Measurements from ENCODE around the gene TCF7L2.

The TCF7L2 gene

DNA sequence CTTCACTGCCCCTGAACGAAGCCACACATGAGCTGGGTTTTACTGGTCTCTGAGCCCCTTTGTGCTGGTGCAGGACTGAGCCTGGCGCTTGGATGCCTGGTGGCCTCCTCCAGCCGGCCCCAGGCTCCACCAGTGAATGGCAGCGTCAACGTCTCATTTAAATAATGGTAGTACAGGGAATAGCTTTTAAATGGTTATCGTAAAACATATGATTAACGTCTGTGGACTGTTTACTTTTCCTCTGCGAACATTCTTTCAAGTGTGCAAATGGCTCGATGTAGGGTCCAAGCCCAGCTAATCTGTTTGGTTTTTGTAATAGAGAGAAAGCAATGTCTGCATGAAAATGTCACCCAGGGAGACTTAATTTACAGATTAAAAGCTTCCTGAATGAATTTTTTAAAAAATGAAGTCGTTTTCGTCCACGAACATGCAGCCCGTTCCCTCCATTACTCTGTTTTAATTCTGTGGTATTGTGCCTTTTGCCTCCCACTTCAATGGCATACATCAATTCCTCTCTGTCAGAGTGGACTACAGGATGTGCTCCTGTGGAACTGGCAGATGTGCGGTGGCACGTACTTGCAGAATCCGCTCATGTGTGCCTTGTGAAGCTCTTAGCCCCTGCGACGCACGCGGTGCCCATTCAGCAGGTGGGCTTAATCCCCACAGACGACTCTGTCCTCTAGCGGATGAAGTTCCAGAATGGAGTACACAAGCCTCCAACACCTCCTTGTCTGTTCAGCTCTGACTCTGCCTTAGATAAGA lies 192.7 kb downstream of the TCF7L2 start:
- no peaks in the 10 kb centered on the region for H3K4me1 ChIP-seq (ENCODE audit: control insufficient read depth in 1 of 2, insufficient read depth in 1 of 2, low read depth in 1 of 2, low read length in 1 of 2)
- no peak overlapping the region for H3K4me3 ChIP-seq (ENCODE audit: low read depth in 1 of 2, low read length in 1 of 2)
- no peaks in the 10 kb centered on the region for H3K27me3 ChIP-seq
- no peak overlapping the region for H3K27ac ChIP-seq
- peaks cover 40% of the 10 kb centered on the region for H3K36me3 ChIP-seq
- no peaks in the 10 kb centered on the region for H3K9me3 ChIP-seq
- TF ChIP-seq, protein P1, sequence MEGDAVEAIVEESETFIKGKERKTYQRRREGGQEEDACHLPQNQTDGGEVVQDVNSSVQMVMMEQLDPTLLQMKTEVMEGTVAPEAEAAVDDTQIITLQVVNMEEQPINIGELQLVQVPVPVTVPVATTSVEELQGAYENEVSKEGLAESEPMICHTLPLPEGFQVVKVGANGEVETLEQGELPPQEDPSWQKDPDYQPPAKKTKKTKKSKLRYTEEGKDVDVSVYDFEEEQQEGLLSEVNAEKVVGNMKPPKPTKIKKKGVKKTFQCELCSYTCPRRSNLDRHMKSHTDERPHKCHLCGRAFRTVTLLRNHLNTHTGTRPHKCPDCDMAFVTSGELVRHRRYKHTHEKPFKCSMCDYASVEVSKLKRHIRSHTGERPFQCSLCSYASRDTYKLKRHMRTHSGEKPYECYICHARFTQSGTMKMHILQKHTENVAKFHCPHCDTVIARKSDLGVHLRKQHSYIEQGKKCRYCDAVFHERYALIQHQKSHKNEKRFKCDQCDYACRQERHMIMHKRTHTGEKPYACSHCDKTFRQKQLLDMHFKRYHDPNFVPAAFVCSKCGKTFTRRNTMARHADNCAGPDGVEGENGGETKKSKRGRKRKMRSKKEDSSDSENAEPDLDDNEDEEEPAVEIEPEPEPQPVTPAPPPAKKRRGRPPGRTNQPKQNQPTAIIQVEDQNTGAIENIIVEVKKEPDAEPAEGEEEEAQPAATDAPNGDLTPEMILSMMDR (IDR thresholded peaks at IDR 0.05): no peak

DNA sequence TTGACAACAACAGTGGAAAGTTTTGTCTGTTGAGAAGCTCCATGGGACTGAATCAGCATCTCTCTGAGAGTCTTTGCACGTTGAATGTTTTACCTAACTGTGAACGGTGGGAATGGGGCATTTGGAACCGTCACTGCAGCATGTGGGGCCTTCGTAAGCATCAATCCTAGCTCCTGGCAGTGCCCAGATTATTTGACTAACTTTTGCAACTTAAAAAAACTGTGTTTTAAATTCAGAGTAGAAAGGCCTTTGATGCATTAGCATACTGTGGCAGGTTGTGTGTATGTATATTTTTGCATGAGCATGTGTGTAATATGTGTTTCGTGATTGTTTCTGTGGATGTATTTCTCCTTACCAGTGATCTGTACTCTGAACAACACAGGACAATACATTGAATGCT lies 194.5 kb downstream of the TCF7L2 start:
- Histone ChIP-seq H3K9me3 (no peaks in the 10 kb centered on the region), H3K27ac (no peak overlapping the region), H3K4me3 (ENCODE audit: low read depth in 1 of 2, low read length in 1 of 2) (no peak overlapping the region), H3K4me1 (ENCODE audit: control insufficient read depth in 1 of 2, insufficient read depth in 1 of 2, low read depth in 1 of 2, low read length in 1 of 2) (no peaks in the 10 kb centered on the region), H3K27me3 (no peaks in the 10 kb centered on the region), H3K36me3 (peaks cover 50% of the 10 kb centered on the region)
- TF ChIP-seq, protein P1 (IDR thresholded peaks at IDR 0.05): no peak

DNA sequence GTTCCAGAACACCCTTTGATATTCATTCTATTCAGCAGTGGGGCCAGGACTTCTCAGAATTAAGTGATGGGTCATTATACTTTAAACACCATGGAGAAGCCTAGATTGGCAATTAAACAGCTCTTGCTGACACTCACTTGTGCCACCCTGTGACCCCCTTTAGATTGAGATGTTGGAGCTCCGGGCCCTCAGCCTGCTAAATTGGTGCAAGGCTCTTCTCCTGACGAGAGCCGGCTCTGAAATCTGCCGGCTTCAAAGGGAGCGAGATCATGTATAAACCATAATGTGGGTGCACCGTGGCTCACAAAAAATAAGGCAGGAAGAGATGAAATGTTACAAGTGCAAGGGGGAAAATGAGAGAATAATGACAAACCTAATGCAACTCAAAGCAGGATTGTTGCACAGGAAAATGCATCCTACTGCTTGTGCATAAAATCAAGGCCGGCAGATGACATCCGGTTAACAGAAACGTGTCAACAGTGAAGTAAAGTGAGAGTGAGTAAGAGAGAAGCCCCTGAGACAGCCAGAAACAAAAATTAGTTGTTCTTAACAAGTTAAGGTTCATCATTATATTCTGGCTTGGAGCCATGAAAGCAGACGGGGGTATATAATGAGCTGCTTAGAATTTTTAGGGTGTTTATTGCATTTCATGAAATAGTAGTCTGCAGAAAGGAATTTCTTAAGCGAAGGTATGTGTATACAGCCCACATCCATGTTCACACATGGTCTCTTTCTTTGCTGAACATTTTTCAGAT lies 198.2 kb downstream of the TCF7L2 start:
- Histone ChIP-seq H3K9me3 (no peaks in the 10 kb centered on the region), H3K27me3 (no peaks in the 10 kb centered on the region), H3K4me1 (ENCODE audit: control insufficient read depth in 1 of 2, insufficient read depth in 1 of 2, low read depth in 1 of 2, low read length in 1 of 2) (peaks cover 11 to 12% of the 10 kb centered on the region in 2 experiments), H3K36me3 (peaks cover 49% of the 10 kb centered on the region), H3K27ac (no peak overlapping the region), H3K4me3 (ENCODE audit: low read depth in 1 of 2, low read length in 1 of 2) (no peak overlapping the region)
- TF ChIP-seq, protein P1 (IDR thresholded peaks at IDR 0.05): no peak

DNA sequence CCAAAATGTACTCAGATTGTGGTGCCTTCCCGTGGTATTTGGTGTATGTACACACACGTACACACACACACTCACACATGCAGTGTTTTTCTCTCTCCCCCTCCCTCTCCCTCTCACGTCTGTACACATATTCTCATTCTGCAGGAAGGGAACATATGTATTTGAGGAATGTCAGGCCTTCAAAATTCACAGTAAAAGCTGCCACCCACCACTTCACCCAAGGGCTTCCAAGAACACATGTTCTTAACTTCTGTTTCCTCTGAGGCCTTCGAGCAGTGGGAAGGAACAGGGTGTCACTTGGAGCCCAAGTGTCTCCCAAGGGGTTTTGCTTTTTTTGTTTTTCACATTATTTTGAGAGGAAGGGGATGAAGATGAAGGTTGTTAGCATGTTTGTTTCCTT lies 198.9 kb downstream of the TCF7L2 start:
- Histone ChIP-seq H3K4me1 (ENCODE audit: control insufficient read depth in 1 of 2, insufficient read depth in 1 of 2, low read depth in 1 of 2, low read length in 1 of 2) (peaks cover 11 to 12% of the 10 kb centered on the region in 2 experiments), H3K4me3 (ENCODE audit: low read depth in 1 of 2, low read length in 1 of 2) (no peak overlapping the region), H3K27me3 (no peaks in the 10 kb centered on the region), H3K36me3 (peaks cover 51% of the 10 kb centered on the region), H3K9me3 (no peaks in the 10 kb centered on the region), H3K27ac (no peak overlapping the region)
- TF ChIP-seq, protein P1 (IDR thresholded peaks at IDR 0.05): no peak

DNA sequence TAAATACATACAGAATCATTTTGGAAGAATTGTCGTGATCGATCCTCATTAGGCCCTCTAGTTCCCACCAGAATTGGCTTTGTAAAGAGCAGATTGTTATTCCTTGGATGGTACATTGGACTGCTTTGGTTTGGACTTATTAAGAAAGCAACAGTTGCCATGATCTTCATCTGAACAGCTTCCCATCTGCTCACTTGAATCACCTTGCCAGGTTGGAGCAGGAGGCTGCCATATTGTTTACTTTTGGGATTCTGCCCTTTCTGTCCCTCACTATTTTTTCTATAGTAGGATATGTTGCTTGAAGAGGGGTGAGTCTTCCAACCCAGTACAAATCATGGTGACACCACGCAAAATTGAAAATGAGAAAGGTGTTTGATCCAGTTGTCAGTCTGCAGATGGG lies 199.6 kb downstream of the TCF7L2 start:
- Histone ChIP-seq H3K27ac (no peak overlapping the region), H3K36me3 (peaks cover 48% of the 10 kb centered on the region), H3K4me1 (ENCODE audit: control insufficient read depth in 1 of 2, insufficient read depth in 1 of 2, low read depth in 1 of 2, low read length in 1 of 2) (peaks cover 11 to 12% of the 10 kb centered on the region in 2 experiments), H3K9me3 (no peaks in the 10 kb centered on the region), H3K4me3 (ENCODE audit: low read depth in 1 of 2, low read length in 1 of 2) (no peak overlapping the region), H3K27me3 (no peaks in the 10 kb centered on the region)
- TF ChIP-seq, protein P1 (IDR thresholded peaks at IDR 0.05): no peak

All from neutrophil (primary cell).